HG02763 (cell line): ENCODE results near the gene TMEM270.
A peak's percentile ranks its signal among the peaks of the same experiment; 100 is the strongest.
"Not testable (repeated sequence)": the region's sequence is repeated elsewhere in the genome, so short reads cannot be mapped to it uniquely, and the experiment has no call there.

ENCODE experiments used
- ATAC-seq: cut with Tn5 transposase; IDR thresholded peaks from one replicate; pipeline ENCODE4 v1.9.1; 2021; ENCODE audit warnings: mild to moderate bottlenecking, moderate library complexity; ENCODE audit not compliant: unreplicated experiment

Gene TMEM270

GRCh38 chr7:73831834-73832651 lies 28.9 kb upstream of the TMEM270 start:
- no peak for ATAC-seq

- ATAC-seq: no peak
Measured at GRCh38 chr7:73832806-73833205, 28.2 kb upstream of the TMEM270 start.

- ATAC-seq: no peak
Measured at GRCh38 chr7:73833251-73833919, 27.6 kb upstream of the TMEM270 start.

GRCh38 chr7:73834626-73835191 lies 26.2 kb upstream of the TMEM270 start:
- ATAC-seq: no peak

GRCh38 chr7:73837167-73837566 lies 23.8 kb upstream of the TMEM270 start:
- not testable (repeated sequence) for ATAC-seq

- ATAC-seq: no peak
Measured at GRCh38 chr7:73838642-73839041, 22.3 kb upstream of the TMEM270 start.

- no peak for ATAC-seq
Measured at GRCh38 chr7:73839290-73839689, 21.7 kb upstream of the TMEM270 start.

GRCh38 chr7:73839743-73840714 lies 20.9 kb upstream of the TMEM270 start:
- no peak for ATAC-seq

GRCh38 chr7:73840715-73841379 lies 20.1 kb upstream of the TMEM270 start:
- no peak for ATAC-seq

GRCh38 chr7:73841689-73842066 lies 19.3 kb upstream of the TMEM270 start:
- no peak for ATAC-seq

GRCh38 chr7:73842067-73842976 lies 18.6 kb upstream of the TMEM270 start, which contains the start of gene METTL27:
Gene METTL27, minus strand, starts transcription at chr7:73842516. Its CDS starts 376 bp downstream, at chr7:73842140.
- peak; percentile 92 for ATAC-seq

GRCh38 chr7:73844131-73844547 lies 16.8 kb upstream of the TMEM270 start:
- ATAC-seq: no peak

GRCh38 chr7:73844848-73845460 lies 16.0 kb upstream of the TMEM270 start:
- no peak for ATAC-seq

- not testable (repeated sequence) for ATAC-seq
Measured at GRCh38 chr7:73845701-73846195, 15.2 kb upstream of the TMEM270 start.

- ATAC-seq: no peak
Measured at GRCh38 chr7:73847941-73848723, 12.8 kb upstream of the TMEM270 start.

- ATAC-seq: no peak
Measured at GRCh38 chr7:73850781-73851207, 10.2 kb upstream of the TMEM270 start.
